Brain microvascular endothelial cell (primary cell): Measurements from ENCODE around the gene APLP1.

Experiments used
- DNase-seq: peaks from one replicate; pipeline ENCODE4 v3.0.0-alpha.2; 2020
- H3K27ac ChIP-seq: fragments of 250-450 bp; sonication (Bioruptor Pico); 2 replicates; pipeline ENCODE4 v1.5.1; 2020; ENCODE audit warnings: mild to moderate bottlenecking, moderate library complexity
- H3K27me3 ChIP-seq: fragments of 250-450 bp; sonication (Bioruptor Pico); replicated peaks from 2 replicates; pipeline ENCODE4 v1.5.1; 2020; ENCODE audit warnings: mild to moderate bottlenecking
- H3K36me3 ChIP-seq: fragments of 250-450 bp; sonication (Bioruptor Pico); replicated peaks from 2 replicates; pipeline ENCODE4 v1.5.1; 2020; ENCODE audit warnings: mild to moderate bottlenecking
- H3K4me3 ChIP-seq: 2 replicates; pipeline ENCODE4 v1.5.1; 2011; ENCODE audit warnings: low read depth, mild to moderate bottlenecking, control low read depth, low read length, moderate library complexity
- CTCF ChIP-seq: IDR thresholded peaks from 2 replicates; pipeline ENCODE4 v1.5.1; 2011; ENCODE audit warnings: low read depth, mild to moderate bottlenecking, moderate library complexity, low read length, control low read depth, inconsistent platforms; ENCODE audit errors: missing control alignments
- in situ Hi-C: cut with HindIII; loops from 2 replicates; pipeline ENCODE4 v1.10.0; 2017; ENCODE audit warnings: low sequenced_read_pairs, low pct_ligation_motif_present

Gene APLP1

GRCh38 chr19:35897706-35898451 is 29.5 kb downstream of the APLP1 start:
- peak overlapping the region; percentile 74 for H3K4me3 ChIP-seq
- no peak for TF ChIP-seq CTCF
- peaks cover 17% of the 10 kb centered on the region for H3K36me3 ChIP-seq
- H3K27me3 ChIP-seq = no peaks in the 10 kb centered on the region
- H3K27ac ChIP-seq = no peak overlapping the region
- DNase-seq = no peak
- in situ Hi-C loops = no loop called here

DNA sequence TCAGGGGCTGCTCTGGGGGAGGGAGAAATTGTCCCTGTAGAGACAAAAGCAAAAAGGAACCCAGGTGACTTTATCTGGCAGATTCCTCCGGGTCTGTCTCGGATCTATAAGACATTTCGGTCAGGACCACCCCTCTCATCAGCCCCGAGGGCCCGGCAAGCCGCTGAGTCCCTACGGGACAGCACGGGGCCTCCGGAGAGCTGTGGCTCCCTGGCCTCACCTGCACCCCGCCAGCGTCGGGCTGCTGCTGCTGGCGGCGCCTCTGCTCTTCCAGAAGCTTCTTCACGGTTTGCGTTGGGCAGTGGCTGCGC is 30.1 kb downstream of the APLP1 start:
- Histone ChIP-seq H3K4me3 (peak overlapping the region; percentile 74), H3K36me3 (peaks cover 11% of the 10 kb centered on the region), H3K27ac (no peak overlapping the region), H3K27me3 (no peaks in the 10 kb centered on the region)
- no peak for TF ChIP-seq CTCF
- DNase-seq = no peak
- in situ Hi-C loops = no loop called here

DNA sequence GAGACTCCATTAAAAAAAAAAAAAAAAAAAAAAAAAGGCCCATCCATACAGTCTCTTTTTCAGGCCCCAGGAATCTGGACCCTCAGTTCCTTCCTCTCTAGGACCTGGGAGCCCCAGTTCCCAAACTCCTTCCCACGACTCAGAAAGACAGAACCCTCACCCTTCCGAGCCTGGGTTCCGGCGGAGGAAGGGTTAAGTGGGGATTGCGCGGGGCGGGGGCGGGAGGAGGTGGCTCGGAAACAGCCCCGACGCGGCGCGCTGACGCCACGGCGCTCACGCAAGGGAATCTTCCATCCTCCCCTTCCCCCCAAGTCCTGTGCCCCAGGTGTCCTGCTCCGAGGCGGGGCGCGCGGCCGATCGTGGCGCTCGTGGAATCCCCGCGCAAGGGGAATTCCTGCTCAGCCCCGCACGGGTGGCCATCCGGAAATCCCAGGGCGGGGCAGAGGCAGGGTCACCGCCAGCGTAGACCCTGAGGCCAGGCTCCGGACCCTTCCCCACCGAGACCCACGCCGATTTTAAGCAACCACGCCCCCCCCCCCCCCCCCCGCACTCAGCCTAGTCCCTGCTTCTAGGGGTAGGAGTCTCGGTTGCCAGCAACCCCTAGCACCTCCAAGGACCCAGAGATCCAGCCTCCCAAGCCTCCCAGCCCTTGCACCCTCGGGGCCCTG is 31.3 kb downstream of the APLP1 start:
- no peak for TF ChIP-seq CTCF
- H3K27me3 ChIP-seq = no peaks in the 10 kb centered on the region
- peak overlapping the region; percentile 59 for H3K27ac ChIP-seq
- H3K36me3 ChIP-seq = peaks cover 8% of the 10 kb centered on the region
- in situ Hi-C loops = no loop called here
- peak; percentile 50 for DNase-seq
- peak overlapping the region; percentile 74 for H3K4me3 ChIP-seq

DNA sequence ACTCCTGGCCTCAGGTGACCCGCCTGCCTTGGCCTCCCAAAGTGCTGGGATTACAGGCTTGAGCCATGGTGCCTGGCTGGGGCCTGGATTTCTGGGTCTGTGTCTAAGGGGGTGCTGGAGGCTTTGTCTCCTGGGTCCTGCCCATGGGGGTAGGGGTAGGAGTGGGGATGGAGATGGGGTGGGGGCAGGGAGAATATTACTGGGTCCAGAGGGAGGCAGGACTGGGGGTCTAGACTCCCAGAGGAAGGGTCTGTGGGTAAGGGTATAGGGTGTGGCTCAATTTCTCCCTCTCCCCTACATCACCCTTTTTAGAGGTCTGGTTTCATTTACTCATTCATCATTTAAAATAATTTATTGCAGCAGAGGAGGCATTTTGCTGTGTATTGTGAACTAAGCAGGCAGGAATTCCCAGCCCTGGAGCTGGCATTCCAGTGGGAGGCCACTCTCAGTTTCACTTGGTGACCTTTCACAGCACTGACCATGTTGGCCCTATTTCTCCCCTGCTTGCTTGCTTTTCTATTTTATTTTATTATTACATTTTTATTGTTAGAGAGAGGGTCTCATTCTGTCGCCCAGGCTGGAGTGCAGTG is 32.8 kb downstream of the APLP1 start:
- TF ChIP-seq CTCF = no peak
- DNase-seq = peak; percentile 34
- H3K27ac ChIP-seq = peak overlapping the region; percentile 59

GRCh38 chr19:35901854-35902661 is 33.7 kb downstream of the APLP1 start, which contains the start of gene HCST:
Gene HCST, plus strand, starts transcription at chr19:35902529. Its CDS starts 65 bp downstream, at chr19:35902594.
- Histone ChIP-seq H3K4me3 (peak within 1 kb of the TSS; percentile 41), H3K36me3 (no peaks in the 10 kb centered on the region), H3K27me3 (no peaks in the 10 kb centered on the region), H3K27ac (peak within 1 kb of the TSS; percentile 59)
- in situ Hi-C loops = no loop called here
- no peak for DNase-seq
- TF ChIP-seq CTCF = no peak

More for the DNA sequence above, 32.8 kb downstream of the APLP1 start:
- Histone ChIP-seq H3K36me3 (peaks cover 4% of the 10 kb centered on the region), H3K27me3 (no peaks in the 10 kb centered on the region), H3K4me3 (no peak overlapping the region)
- in situ Hi-C loops = no loop called here
